IgD-negative memory B cell (primary cell): ENCODE measurements around the gene NXPH2. TPM values are rescaled to one million over a fixed set of nuclear protein-coding genes. Genes with fewer than 3 reads are reported as not detected.
"Not testable (repeated sequence)": the region's sequence is repeated elsewhere in the genome, so short reads cannot be mapped to it uniquely, and the experiment has no call there.

Experiments
- H3K27ac Mint-ChIP-seq, 3 donors: one replicate each; pipeline ENCODE4 v1.8.0; 2020 to 2022; ENCODE audit warnings: mild to moderate bottlenecking in 3 of 3, mixed read lengths in 3 of 3, moderate library complexity in 1 of 3
- H3K27me3 Mint-ChIP-seq: one replicate; pipeline ENCODE4 v1.8.0; 2021; ENCODE audit warnings: mixed read lengths
- H3K36me3 Mint-ChIP-seq: one replicate; pipeline ENCODE4 v1.8.0; 2020; ENCODE audit warnings: mild to moderate bottlenecking, mixed read lengths
- H3K4me1 Mint-ChIP-seq, 3 donors: one replicate each; pipeline ENCODE4 v1.8.0; 2020 to 2022; ENCODE audit warnings: mixed read lengths in 3 of 3, mild to moderate bottlenecking in 1 of 3
- H3K4me3 Mint-ChIP-seq, 4 donors: one replicate each; pipeline ENCODE4 v1.8.0; 2020 to 2022; ENCODE audit warnings: mild to moderate bottlenecking in 4 of 4, mixed read lengths in 4 of 4, moderate library complexity in 3 of 4
- H3K9me3 Mint-ChIP-seq, 3 donors: one replicate each; pipeline ENCODE4 v1.8.0; 2020 to 2021; ENCODE audit warnings: mixed read lengths in 3 of 3, mild to moderate bottlenecking in 1 of 3
- polyA plus RNA-seq: library from polyadenylated mRNA; unstranded; fragments of 300-500 nt; fragmentation: Illumina TruSeq; gene quantifications from one replicate; pipeline ENCODE4 v1.2.3, GENCODE V29; 2021

The NXPH2 gene
- polyA plus RNA-seq, 1 donor from 2014 or later = not detected

DNA sequence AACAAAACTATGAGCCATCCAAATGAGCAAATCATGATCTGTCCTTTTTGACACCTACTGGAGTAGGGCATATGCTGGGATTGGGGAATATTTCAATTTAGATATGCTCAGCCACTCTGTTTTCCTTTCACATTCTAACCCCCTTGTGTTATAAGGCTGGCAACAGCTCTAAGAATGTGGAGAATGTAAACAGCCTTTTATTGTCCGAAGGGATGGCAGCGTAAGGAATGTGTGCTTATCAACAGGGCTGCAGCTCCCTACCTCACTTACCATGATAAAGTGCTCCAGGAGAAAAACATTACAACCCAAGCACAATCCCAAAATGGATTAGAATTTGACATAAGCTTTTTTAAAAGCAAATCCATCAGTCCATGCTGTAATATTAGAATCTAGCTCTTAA, 2.2 kb downstream of the NXPH2 start:
- no peaks in the 10 kb centered on the region for H3K36me3 Mint-ChIP-seq
- H3K27me3 Mint-ChIP-seq = peaks cover 26% of the 10 kb centered on the region
- H3K4me1 Mint-ChIP-seq = peaks cover 5 to 8% (median 7%) of the 10 kb centered on the region in 3 donors

GRCh38 chr2:138775736-138776135, 4.5 kb downstream of the NXPH2 start:
- H3K27ac Mint-ChIP-seq = no peak overlapping the region
- peaks cover 6 to 8% (median 7%) of the 10 kb centered on the region in 3 donors for H3K4me1 Mint-ChIP-seq
- H3K9me3 Mint-ChIP-seq = peaks cover 0 to 6% (median 0%) of the 10 kb centered on the region in 3 donors
- H3K27me3 Mint-ChIP-seq = peaks cover 23% of the 10 kb centered on the region
- no peak overlapping the region for H3K4me3 Mint-ChIP-seq
- H3K36me3 Mint-ChIP-seq = no peaks in the 10 kb centered on the region

More for the DNA sequence above, 2.2 kb downstream of the NXPH2 start:
- H3K4me3 Mint-ChIP-seq = no peak overlapping the region
- H3K9me3 Mint-ChIP-seq = peaks cover 0 to 6% (median 0%) of the 10 kb centered on the region in 3 donors
- no peak overlapping the region for H3K27ac Mint-ChIP-seq

- H3K27me3 Mint-ChIP-seq = peaks cover 8% of the 10 kb centered on the region
- no peak overlapping the region for H3K27ac Mint-ChIP-seq
- no peak overlapping the region for H3K4me3 Mint-ChIP-seq
- peaks cover 0 to 1% (median 0%) of the 10 kb centered on the region in 3 donors for H3K4me1 Mint-ChIP-seq
- H3K9me3 Mint-ChIP-seq = no peaks in the 10 kb centered on the region
- H3K36me3 Mint-ChIP-seq = peaks cover 1% of the 10 kb centered on the region
Observed at GRCh38 chr2:138771534-138771933, 8.7 kb downstream of the NXPH2 start.

- Mint-ChIP-seq H3K4me3 (no peak overlapping the region), H3K27me3 (peaks cover 9% of the 10 kb centered on the region), H3K27ac (no peak overlapping the region), H3K9me3 (no peaks in the 10 kb centered on the region), H3K4me1 (peaks cover 0 to 1% (median 0%) of the 10 kb centered on the region in 3 donors), H3K36me3 (peaks cover 1% of the 10 kb centered on the region)
Observed at GRCh38 chr2:138767101-138767500, 13.1 kb downstream of the NXPH2 start.

- Mint-ChIP-seq H3K36me3 (peaks cover 1% of the 10 kb centered on the region), H3K4me1 (peaks cover 0 to 1% (median 0%) of the 10 kb centered on the region in 3 donors), H3K9me3 (no peaks in the 10 kb centered on the region), H3K4me3 (no peak overlapping the region), H3K27me3 (peaks cover 9% of the 10 kb centered on the region), H3K27ac (no peak overlapping the region)
Observed at GRCh38 chr2:138766464-138766863, 13.7 kb downstream of the NXPH2 start.

GRCh38 chr2:138763971-138764370, 16.2 kb downstream of the NXPH2 start:
- Mint-ChIP-seq H3K36me3 (peaks cover 1% of the 10 kb centered on the region), H3K9me3 (no peaks in the 10 kb centered on the region), H3K27ac (no peak overlapping the region), H3K27me3 (peaks cover 4% of the 10 kb centered on the region), H3K4me3 (no peak overlapping the region), H3K4me1 (no peaks in the 10 kb centered on the region)

- Mint-ChIP-seq H3K27ac (no peak overlapping the region), H3K27me3 (peaks cover 8% of the 10 kb centered on the region), H3K9me3 (no peaks in the 10 kb centered on the region), H3K4me3 (no peak overlapping the region), H3K4me1 (no peaks in the 10 kb centered on the region), H3K36me3 (no peaks in the 10 kb centered on the region)
Observed at GRCh38 chr2:138762533-138762932, 17.7 kb downstream of the NXPH2 start.

- Mint-ChIP-seq H3K4me1 (no peaks in the 10 kb centered on the region), H3K27ac (no peak overlapping the region), H3K36me3 (no peaks in the 10 kb centered on the region), H3K9me3 (peaks cover 0 to 2% (median 0%) of the 10 kb centered on the region in 3 donors), H3K4me3 (no peak overlapping the region), H3K27me3 (peaks cover 8% of the 10 kb centered on the region)
Observed at GRCh38 chr2:138760676-138761075, 19.5 kb downstream of the NXPH2 start.

DNA sequence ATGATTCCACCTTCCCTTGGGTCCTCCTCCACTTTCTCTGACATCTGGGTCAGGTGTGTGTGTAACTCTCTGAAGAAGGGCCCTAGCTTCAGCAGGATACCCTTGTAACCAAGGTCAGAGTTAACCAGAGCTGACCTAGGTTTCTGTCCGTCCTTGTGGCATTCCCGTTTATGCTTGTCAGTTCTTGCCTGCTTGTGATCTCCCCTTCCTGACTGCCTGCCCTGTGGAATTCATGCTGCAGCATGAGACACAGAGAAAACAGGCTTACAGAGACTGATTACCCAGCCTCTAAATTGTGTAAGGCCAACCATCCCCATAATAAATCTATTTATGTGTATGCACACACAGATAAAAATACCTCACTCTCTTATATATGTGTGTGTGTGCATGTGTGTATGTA, 22.8 kb downstream of the NXPH2 start:
- H3K27ac Mint-ChIP-seq = no peak overlapping the region
- H3K9me3 Mint-ChIP-seq = peaks cover 2 to 12% (median 6%) of the 10 kb centered on the region in 3 donors
- no peaks in the 10 kb centered on the region for H3K4me1 Mint-ChIP-seq
- peaks cover 5% of the 10 kb centered on the region for H3K27me3 Mint-ChIP-seq
- H3K4me3 Mint-ChIP-seq = no peak overlapping the region
- no peaks in the 10 kb centered on the region for H3K36me3 Mint-ChIP-seq

- Mint-ChIP-seq H3K9me3 (peaks cover 5 to 20% (median 9%) of the 10 kb centered on the region in 3 donors), H3K4me1 (no peaks in the 10 kb centered on the region), H3K27ac (peak overlapping the region in 1 of 3 donors; percentile 13), H3K4me3 (no peak overlapping the region), H3K36me3 (no peaks in the 10 kb centered on the region), H3K27me3 (no peaks in the 10 kb centered on the region)
Observed at GRCh38 chr2:138752197-138752956, 27.8 kb downstream of the NXPH2 start.

- Mint-ChIP-seq H3K36me3 (no peaks in the 10 kb centered on the region), H3K4me1 (peaks cover 0 to 3% (median 0%) of the 10 kb centered on the region in 3 donors), H3K27me3 (peaks cover 4% of the 10 kb centered on the region), H3K9me3 (peaks cover 3 to 4% (median 3%) of the 10 kb centered on the region in 3 donors), H3K4me3 (no peak overlapping the region), H3K27ac (peak overlapping the region in 1 of 3 donors; percentile 74)
Observed at GRCh38 chr2:138744713-138745112, 35.5 kb downstream of the NXPH2 start.

- Mint-ChIP-seq H3K27ac (no peak overlapping the region), H3K36me3 (no peaks in the 10 kb centered on the region), H3K4me1 (peaks cover 0 to 3% (median 0%) of the 10 kb centered on the region in 3 donors), H3K27me3 (peaks cover 4% of the 10 kb centered on the region), H3K9me3 (peaks cover 0 to 6% (median under 1%) of the 10 kb centered on the region in 3 donors), H3K4me3 (no peak overlapping the region)
Observed at GRCh38 chr2:138742441-138743057, 37.6 kb downstream of the NXPH2 start.

GRCh38 chr2:138741851-138742250, 38.3 kb downstream of the NXPH2 start:
- Mint-ChIP-seq H3K4me3 (no peak overlapping the region), H3K9me3 (peaks cover 2 to 10% (median 7%) of the 10 kb centered on the region in 3 donors), H3K27me3 (peaks cover 4% of the 10 kb centered on the region), H3K27ac (no peak overlapping the region), H3K4me1 (peaks cover 0 to 3% (median 0%) of the 10 kb centered on the region in 3 donors), H3K36me3 (no peaks in the 10 kb centered on the region)

DNA sequence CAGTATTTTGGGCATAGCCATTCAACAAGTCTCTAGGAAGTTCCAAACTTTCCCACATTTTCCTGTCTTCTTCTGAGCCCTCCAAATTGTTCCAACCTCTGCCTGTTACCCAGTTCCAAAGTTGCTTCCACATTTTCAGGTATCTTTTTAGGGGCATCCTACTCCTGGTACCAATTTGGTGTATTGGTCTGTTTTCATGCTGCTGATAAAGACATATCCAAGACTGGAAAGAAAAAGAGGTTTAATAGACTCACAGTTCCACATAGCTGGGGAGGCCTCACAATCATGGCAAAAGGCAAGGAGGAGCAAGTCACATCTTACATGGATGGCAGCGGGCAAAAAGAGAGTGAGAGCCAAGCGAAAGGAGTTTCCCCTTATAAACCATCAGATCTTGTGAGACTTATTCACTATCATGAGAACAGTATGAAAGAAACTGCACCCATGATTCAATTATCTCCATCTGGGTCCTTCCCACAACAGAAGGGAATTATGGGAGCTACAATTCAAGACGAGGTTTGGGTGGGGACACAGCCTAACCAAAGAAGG, 43.1 kb downstream of the NXPH2 start:
- H3K27me3 Mint-ChIP-seq, H3K27ac Mint-ChIP-seq: not testable (repeated sequence)
- H3K9me3 Mint-ChIP-seq = peaks cover 5 to 26% (median 23%) of the 10 kb centered on the region in 3 donors

GRCh38 chr2:138732651-138733050, 47.5 kb downstream of the NXPH2 start:
- H3K27me3 Mint-ChIP-seq = peaks cover 4% of the 10 kb centered on the region
- peaks cover 5 to 26% (median 17%) of the 10 kb centered on the region in 3 donors for H3K9me3 Mint-ChIP-seq
- no peak overlapping the region for H3K27ac Mint-ChIP-seq
- no peak overlapping the region for H3K4me3 Mint-ChIP-seq
- H3K36me3 Mint-ChIP-seq = peaks cover 2% of the 10 kb centered on the region
- H3K4me1 Mint-ChIP-seq = no peaks in the 10 kb centered on the region

More for the DNA sequence above, 43.1 kb downstream of the NXPH2 start:
- H3K4me1 Mint-ChIP-seq, H3K36me3 Mint-ChIP-seq, H3K4me3 Mint-ChIP-seq: not testable (repeated sequence)
